GM23248 (cell line): ENCODE results near the gene AP4S1. TPM values are rescaled to one million over a fixed set of nuclear protein-coding genes. Genes with fewer than 3 reads are reported as not detected.
"Not testable (repeated sequence)": the region's sequence is repeated elsewhere in the genome, so short reads cannot be mapped to it uniquely, and the experiment has no call there.

Experiments
- DNase-seq: peaks from one replicate; pipeline ENCODE4 v3.0.0-alpha.2; 2015
- H2AFZ ChIP-seq: fragments of 200-600 bp; sonication (generic); 2 replicates; pipeline ENCODE4 v1.6.1; 2016; ENCODE audit warnings: antibody characterized with exemption
- H3F3A ChIP-seq: fragments of 200-600 bp; sonication (generic); 2 replicates; pipeline ENCODE4 v1.6.1; 2016; ENCODE audit warnings: mild to moderate bottlenecking, antibody characterized with exemption, mixed run types; ENCODE audit not compliant: insufficient read depth
- H3K27ac ChIP-seq: fragments of 200-600 bp; sonication (generic); 2 replicates; pipeline ENCODE4 v1.5.1; 2016; ENCODE audit warnings: mild to moderate bottlenecking
- H3K27me3 ChIP-seq: fragments of 200-600 bp; sonication (generic); replicated peaks from 2 replicates; pipeline ENCODE4 v1.6.1; 2016; ENCODE audit warnings: mild to moderate bottlenecking; ENCODE audit not compliant: insufficient read depth
- H3K36me3 ChIP-seq: fragments of 200-600 bp; sonication (generic); 2 replicates; pipeline ENCODE4 v1.6.1; 2016; ENCODE audit warnings: low read depth, mild to moderate bottlenecking
- H3K4me1 ChIP-seq: fragments of 200-600 bp; sonication (generic); 2 replicates; pipeline ENCODE4 v1.6.1; 2016; ENCODE audit warnings: mild to moderate bottlenecking; ENCODE audit not compliant: insufficient read depth
- H3K4me2 ChIP-seq: fragments of 200-600 bp; sonication (generic); one replicate; pipeline ENCODE4 v1.6.1; 2016; ENCODE audit warnings: mild to moderate bottlenecking; ENCODE audit not compliant: unreplicated experiment
- H3K4me3 ChIP-seq: fragments of 200-600 bp; sonication (generic); 2 replicates; pipeline ENCODE4 v1.5.1; 2016; ENCODE audit warnings: mild to moderate bottlenecking
- H3K79me2 ChIP-seq: fragments of 200-600 bp; sonication (generic); 2 replicates; pipeline ENCODE4 v1.6.1; 2016; ENCODE audit warnings: mild to moderate bottlenecking; ENCODE audit not compliant: insufficient read depth
- H3K9ac ChIP-seq: fragments of 200-600 bp; sonication (generic); 2 replicates; pipeline ENCODE4 v1.6.1; 2016; ENCODE audit warnings: mild to moderate bottlenecking
- H3K9me2 ChIP-seq: fragments of 200-600 bp; sonication (generic); 2 replicates; pipeline ENCODE4 v1.6.1; 2016; ENCODE audit warnings: mixed run types, mild to moderate bottlenecking, moderate library complexity; ENCODE audit not compliant: insufficient read depth
- H3K9me3 ChIP-seq: fragments of 200-600 bp; sonication (generic); one replicate; pipeline ENCODE4 v1.6.1; 2017; ENCODE audit warnings: low read depth
- H4K20me1 ChIP-seq: fragments of 200-600 bp; sonication (generic); 2 replicates; pipeline ENCODE4 v1.6.0; 2016; ENCODE audit not compliant: insufficient read depth
- EZH2 ChIP-seq: fragments of 200-600 bp; sonication (generic); IDR thresholded peaks from 2 replicates; pipeline ENCODE4 v1.6.1; 2018; ENCODE audit warnings: antibody characterized with exemption, mild to moderate bottlenecking; ENCODE audit not compliant: insufficient read depth, poor library complexity, severe bottlenecking
- EZH2phosphoT487 ChIP-seq: fragments of 200-600 bp; sonication (generic); IDR thresholded peaks from 2 replicates; pipeline ENCODE4 v1.6.1; 2018; ENCODE audit warnings: antibody characterized with exemption, moderate library complexity, mild to moderate bottlenecking, low read depth; ENCODE audit not compliant: insufficient read depth
- WGBS, 2 experiments: methylation state at CpG; one replicate each; pipeline ENCODE4 v1.1.6; 2015 to 2017; ENCODE audit warnings: low lambda C conversion rate in 2 of 2, low coverage in 1 of 2; ENCODE audit errors: missing lambda C conversion rate in 2 of 2; 5-methylcytosine and 5-hydroxymethylcytosine counted together
- in situ Hi-C: fragments of 300-500 bp; cut with MboI; formaldehyde crosslinking; loops from 2 replicates; pipeline ENCODE4 v1.15.0; 2020
- polyA plus RNA-seq: library from polyadenylated mRNA; unstranded; fragments of >200 nt; fragmentation: Nextera tagmentation; extraction: Ambion mirVana; gene quantifications from 2 replicates; pipeline ENCODE4 v1.2.1, GENCODE V29; 2016
- total RNA-seq: library from RNA; depleted of rRNA; stranded (reverse); fragments of >200 nt; shearing (Covaris generic); gene quantifications from 2 replicates; pipeline ENCODE4 v1.2.3, GENCODE V29; 2014

AP4S1 gene
- total and polyA plus RNA-seq, 2 experiments from 2014 or later, result 6.3 to 9.9 TPM

DNA sequence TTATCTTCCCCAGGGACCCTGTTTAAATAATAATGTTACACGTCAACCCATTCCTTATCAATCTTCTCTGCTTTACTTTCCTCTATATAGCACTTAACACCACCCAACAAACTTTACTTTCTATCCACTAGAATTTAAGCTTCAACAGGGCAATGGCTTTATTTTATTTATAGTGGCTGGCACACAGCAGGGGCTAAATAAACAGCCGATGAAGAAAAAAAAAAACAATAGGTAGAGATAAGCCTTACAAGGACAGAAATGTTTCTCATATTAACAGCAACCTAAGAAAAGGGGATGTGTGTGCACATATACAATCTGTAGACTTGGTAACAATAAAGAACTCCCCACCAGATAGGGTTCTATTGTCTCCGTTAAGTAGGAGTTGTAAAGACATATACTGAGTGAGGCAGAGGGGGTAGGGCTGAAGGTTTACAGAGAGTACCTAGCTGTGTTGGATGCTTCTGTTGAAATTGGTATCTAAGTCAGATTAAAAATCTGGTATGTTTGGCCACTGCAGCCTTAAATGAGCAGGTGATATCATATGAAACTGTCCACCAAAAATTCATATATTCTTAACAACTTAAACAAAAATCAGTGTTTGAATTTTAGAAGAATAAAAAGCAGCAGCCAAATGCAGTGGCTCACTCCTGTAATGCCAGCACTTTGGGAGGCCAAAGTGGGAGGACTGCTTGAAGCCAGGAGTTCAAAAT lies 24.7 kb upstream of the AP4S1 start:
- in situ Hi-C loops, result no loop called here
- H3K36me3 ChIP-seq, result peaks cover 8% of the 10 kb centered on the region; the same call in 1 of the 2 replicates
- H4K20me1 ChIP-seq, result no peaks in the 10 kb centered on the region
- H3K9me2 ChIP-seq, result no peaks in the 10 kb centered on the region
- H3K9ac ChIP-seq, result no peak overlapping the region
- H3K4me3 ChIP-seq, result no peak overlapping the region
- H3F3A ChIP-seq, result no peaks in the 10 kb centered on the region
- peaks cover 100% of the 10 kb centered on the region for H3K79me2 ChIP-seq
- H3K4me2 ChIP-seq, result no peak overlapping the region
- no peak for DNase-seq
- no peaks in the 10 kb centered on the region for H3K9me3 ChIP-seq
- WGBS, 2 experiments, result 97 to 99% methylated on average over 3 of the region's 3 CpGs
- H3K27me3 ChIP-seq, result no peaks in the 10 kb centered on the region
- H3K27ac ChIP-seq, result no peak overlapping the region
- TF ChIP-seq EZH2, result no peak
- TF ChIP-seq EZH2phosphoT487, result no peak
- H2AFZ ChIP-seq, result no peak overlapping the region
- peaks cover 1% of the 10 kb centered on the region; the same call in 1 of the 2 replicates for H3K4me1 ChIP-seq

DNA sequence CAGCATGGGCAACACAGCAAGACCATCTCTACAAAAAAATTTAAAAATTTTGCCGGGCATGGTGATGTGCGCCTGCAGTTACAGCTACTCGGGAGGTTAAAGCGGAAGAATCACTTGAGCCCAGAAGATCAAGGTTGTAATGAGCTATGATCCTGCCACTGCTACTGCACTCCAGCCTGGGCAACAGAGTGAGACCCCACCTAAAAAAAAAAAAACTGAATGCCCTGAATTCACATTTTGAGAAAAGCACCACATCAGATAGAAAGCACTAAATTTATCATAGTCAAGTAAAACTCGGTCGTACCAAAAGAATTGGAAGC lies 24.1 kb upstream of the AP4S1 start:
- no peaks in the 10 kb centered on the region for H3K9me3 ChIP-seq
- no peaks in the 10 kb centered on the region for H4K20me1 ChIP-seq
- no peak overlapping the region for H3K4me3 ChIP-seq
- no peaks in the 10 kb centered on the region for H3K27me3 ChIP-seq
- H3F3A ChIP-seq, result no peaks in the 10 kb centered on the region
- TF ChIP-seq EZH2, result no peak
- no peak for TF ChIP-seq EZH2phosphoT487
- H3K27ac ChIP-seq, result no peak overlapping the region
- peaks cover 8% of the 10 kb centered on the region; the same call in 1 of the 2 replicates for H3K36me3 ChIP-seq
- no peak for DNase-seq
- no peaks in the 10 kb centered on the region for H3K4me1 ChIP-seq
- H3K79me2 ChIP-seq, result peaks cover 100% of the 10 kb centered on the region
- in situ Hi-C loops, result no loop called here
- H3K4me2 ChIP-seq, result no peak overlapping the region
- H2AFZ ChIP-seq, result no peak overlapping the region
- no peaks in the 10 kb centered on the region for H3K9me2 ChIP-seq
- H3K9ac ChIP-seq, result no peak overlapping the region
- WGBS, 2 experiments, result 91 to 94% methylated on average over 6 of the region's 6 CpGs

DNA sequence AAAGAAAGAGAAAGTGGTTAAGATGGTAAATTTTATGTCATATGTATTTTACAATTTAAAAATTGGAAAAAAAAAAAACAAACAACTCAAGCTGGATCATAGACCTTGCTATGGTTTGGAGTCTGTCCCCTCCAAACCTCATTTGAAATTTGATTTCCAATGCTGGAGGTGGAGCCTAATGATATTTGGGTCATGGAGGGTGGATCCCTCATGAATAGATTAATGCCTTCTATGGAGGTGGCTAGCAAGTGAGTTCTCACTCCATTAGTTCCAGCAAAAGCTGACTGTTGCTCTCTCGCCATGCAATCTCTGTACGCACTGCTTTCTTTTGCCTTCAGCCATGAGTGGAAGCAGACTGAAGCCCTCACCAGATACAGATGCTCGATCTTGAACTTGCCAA lies 22.2 kb upstream of the AP4S1 start:
- Histone ChIP-seq H3K36me3 (peaks cover 5% of the 10 kb centered on the region; the same call in 1 of the 2 replicates), H3K79me2 (peaks cover 100% of the 10 kb centered on the region), H3K9ac (no peak overlapping the region), H3K27ac (no peak overlapping the region), H3K4me1 (no peaks in the 10 kb centered on the region), H3K4me3 (no peak overlapping the region), H4K20me1 (no peaks in the 10 kb centered on the region), H3K27me3 (no peaks in the 10 kb centered on the region), H3K9me3 (no peaks in the 10 kb centered on the region), H3K4me2 (no peak overlapping the region), H2AFZ (no peak overlapping the region), H3F3A (no peaks in the 10 kb centered on the region), H3K9me2 (no peaks in the 10 kb centered on the region)
- TF ChIP-seq EZH2, result no peak
- TF ChIP-seq EZH2phosphoT487, result no peak
- WGBS, 2 experiments, result 73 to 80% methylated on average over 3 of the region's 3 CpGs
- DNase-seq, result no peak
- in situ Hi-C loops, result no loop called here

DNA sequence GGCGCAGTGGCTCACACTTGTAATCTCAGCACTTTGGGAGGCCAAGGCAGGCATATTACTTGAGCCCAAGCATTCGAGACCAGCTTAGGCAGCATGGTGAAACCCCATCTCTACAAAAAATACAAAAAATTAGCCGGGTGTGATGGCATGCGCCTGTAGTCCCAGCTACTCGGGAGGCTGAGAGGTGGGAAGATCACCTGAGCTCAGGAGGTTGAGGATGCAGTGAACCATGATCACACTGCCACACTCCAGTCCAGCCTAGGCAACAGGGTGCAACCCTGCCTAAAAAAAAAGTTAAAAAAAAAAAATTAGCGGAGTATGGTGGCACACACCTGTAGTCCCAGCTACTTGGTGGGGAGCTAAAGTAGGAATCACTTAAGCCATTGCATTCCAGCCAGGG lies 21.4 kb upstream of the AP4S1 start:
- H3K9me2 ChIP-seq, H3K9me3 ChIP-seq, H3F3A ChIP-seq, H3K4me3 ChIP-seq, H3K27ac ChIP-seq, H3K27me3 ChIP-seq, H4K20me1 ChIP-seq, H3K4me1 ChIP-seq, H3K36me3 ChIP-seq, H3K4me2 ChIP-seq, in situ Hi-C loops, H2AFZ ChIP-seq, H3K9ac ChIP-seq, DNase-seq: not testable (repeated sequence)
- peaks cover 100% of the 10 kb centered on the region for H3K79me2 ChIP-seq
- WGBS, 2 experiments, result 88 to 96% methylated on average over 6 of the region's 6 CpGs

DNA sequence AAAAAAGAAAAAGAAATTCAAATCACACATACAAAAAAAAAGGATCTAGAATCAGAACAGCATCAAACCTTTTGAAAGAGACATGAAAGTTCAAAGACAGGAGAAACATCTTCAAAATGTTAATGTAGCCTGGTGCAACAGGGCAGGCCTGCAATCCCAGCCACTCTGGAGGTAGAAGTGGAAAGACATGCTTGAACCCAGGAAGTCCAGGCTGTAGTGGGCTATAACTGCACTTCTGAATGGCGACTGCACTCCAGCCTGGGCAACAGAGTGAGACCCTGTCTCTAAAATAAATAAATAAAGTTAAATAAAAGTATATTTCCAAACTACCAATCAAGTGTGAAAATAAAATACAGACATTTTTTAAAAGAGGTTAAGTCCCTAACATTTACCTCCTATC lies 18.7 kb upstream of the AP4S1 start:
- 96 to 100% methylated on average over 1 of the region's 1 CpG for WGBS, 2 experiments
- H3K9me3 ChIP-seq, result no peaks in the 10 kb centered on the region
- TF ChIP-seq EZH2 (no peak), EZH2phosphoT487 (no peak)
- H3F3A ChIP-seq, result no peaks in the 10 kb centered on the region
- 0 out of 2 replicates have a peak, but pooled peaks cover 2% of the 10 kb centered on the region for H4K20me1 ChIP-seq
- H3K4me1 ChIP-seq, result no peaks in the 10 kb centered on the region
- H3K36me3 ChIP-seq, result peaks cover 5% of the 10 kb centered on the region; the same call in 1 of the 2 replicates
- no peak overlapping the region for H2AFZ ChIP-seq
- H3K79me2 ChIP-seq, result peaks cover 99% of the 10 kb centered on the region
- H3K9me2 ChIP-seq, result no peaks in the 10 kb centered on the region
- H3K4me2 ChIP-seq, result no peak overlapping the region
- H3K27me3 ChIP-seq, result no peaks in the 10 kb centered on the region
- no peak overlapping the region for H3K27ac ChIP-seq
- DNase-seq, result no peak
- H3K9ac ChIP-seq, result no peak overlapping the region
- no peak overlapping the region for H3K4me3 ChIP-seq
- in situ Hi-C loops, result no loop called here
